Natural killer cell (primary cell): ENCODE measurements around the gene TENM3. TPM values are rescaled to one million over a fixed set of nuclear protein-coding genes. Genes with fewer than 3 reads are reported as not detected.

Source experiments
- ATAC-seq, 3 donors: fragments of 150-1000 bp in 2 of 3; fragments of 200-7000 bp in 1 of 3; cut with Tn5 transposase; 1 replicate in 1 of 3; 2 replicates in 2 of 3; pipeline ENCODE4 v1.10.0; 2021; ENCODE audit warnings: mild to moderate bottlenecking in 2 of 3, moderate library complexity in 2 of 3
- DNase-seq, 2 donors: peaks; one replicate each; pipeline versions ENCODE4 v3.0.0 to v3.0.0-alpha.2; 2013 to 2021; ENCODE audit warnings: mixed read lengths in 1 of 2
- H3K27ac ChIP-seq: one replicate; pipeline ENCODE4 v1.5.1; 2013; ENCODE audit warnings: mild to moderate bottlenecking, low read length
- H3K27me3 ChIP-seq: one replicate; pipeline ENCODE4 v1.6.1; 2013; ENCODE audit warnings: low read length; ENCODE audit not compliant: control insufficient read depth, insufficient read depth
- H3K36me3 ChIP-seq: one replicate; pipeline ENCODE4 v1.6.1; 2013; ENCODE audit warnings: low read length; ENCODE audit not compliant: control insufficient read depth, insufficient read depth
- H3K4me1 ChIP-seq: one replicate; pipeline ENCODE4 v1.6.1; 2013; ENCODE audit warnings: low read length; ENCODE audit not compliant: control insufficient read depth, insufficient read depth
- H3K4me3 ChIP-seq: one replicate; pipeline ENCODE4 v1.5.1; 2013; ENCODE audit warnings: low read length
- H3K9me3 ChIP-seq: one replicate; pipeline ENCODE4 v1.6.1; 2013; ENCODE audit warnings: low read length; ENCODE audit not compliant: control insufficient read depth, insufficient read depth
- H3K27ac Mint-ChIP-seq, 2 donors: one replicate each; pipeline ENCODE4 v1.8.0; 2022; ENCODE audit warnings: mild to moderate bottlenecking in 2 of 2, mixed read lengths in 2 of 2, moderate library complexity in 1 of 2
- H3K27me3 Mint-ChIP-seq, 2 donors: one replicate each; pipeline ENCODE4 v1.8.0; 2022; ENCODE audit warnings: low read depth in 2 of 2, mixed read lengths in 2 of 2
- H3K36me3 Mint-ChIP-seq: one replicate; pipeline ENCODE4 v1.8.0; 2022; ENCODE audit warnings: mixed read lengths
- H3K4me1 Mint-ChIP-seq, 2 donors: one replicate each; pipeline ENCODE4 v1.8.0; 2022; ENCODE audit warnings: mixed read lengths in 2 of 2
- H3K4me3 Mint-ChIP-seq: one replicate; pipeline ENCODE4 v1.8.0; 2022; ENCODE audit warnings: mild to moderate bottlenecking, moderate library complexity, mixed read lengths
- H3K9me3 Mint-ChIP-seq, 2 donors: one replicate each; pipeline ENCODE4 v1.8.0; 2022; ENCODE audit warnings: mixed read lengths in 2 of 2
- CTCF ChIP-seq: fragments of 200-600 bp; IDR thresholded peaks from one replicate; pipeline ENCODE4 v1.8.0; 2022; ENCODE audit warnings: antibody characterized with exemption
- WGBS: methylation state at CpG from one replicate; pipeline ENCODE4 v1.1.7; 2013; ENCODE audit warnings: missing lambda C conversion rate; ENCODE audit not compliant: insufficient coverage; 5-methylcytosine and 5-hydroxymethylcytosine counted together
- intact Hi-C: fragments of 100-400 bp; cut with micrococcal nuclease; formaldehyde crosslinking; loops from one replicate; pipeline ENCODE4 v1.14.2; 2022
- total RNA-seq, 4 donors: library from RNA; stranded (reverse); fragments of 120-200 nt in 1 of 4; gene quantifications; one replicate each; pipeline versions ENCODE4 v1.2.3 to v1.2.4, GENCODE V29; 2013 to 2022

TENM3 gene
- total RNA-seq, 3 donors from 2014 or later (not counting 1 experiment from before 2014, with no cell fraction given), result not detected

GRCh38 chr4:182765987-182766856 lies 523.0 kb downstream of the TENM3 start:
- Histone ChIP-seq H3K9me3 (no peaks in the 10 kb centered on the region), H3K27ac (no peak overlapping the region), H3K4me3 (no peak overlapping the region), H3K36me3 (no peaks in the 10 kb centered on the region), H3K4me1 (no peaks in the 10 kb centered on the region), H3K27me3 (no peaks in the 10 kb centered on the region)
- no peak overlapping the region for H3K27ac Mint-ChIP-seq
- H3K4me1 Mint-ChIP-seq, result no peaks in the 10 kb centered on the region
- intact Hi-C loops, result no loop called here
- H3K9me3 Mint-ChIP-seq, result no peaks in the 10 kb centered on the region
- H3K27me3 Mint-ChIP-seq, result peaks cover 0 to 7% of the 10 kb centered on the region in 2 donors
- TF ChIP-seq CTCF, result no peak
- no peak for ATAC-seq
- 87% methylated on average over 7 of the region's 7 CpGs for WGBS
- no peaks in the 10 kb centered on the region for H3K36me3 Mint-ChIP-seq
- no peak overlapping the region for H3K4me3 Mint-ChIP-seq
- no peak for DNase-seq

GRCh38 chr4:182766857-182767250 lies 523.7 kb downstream of the TENM3 start:
- Histone ChIP-seq H3K4me1 (no peaks in the 10 kb centered on the region), H3K36me3 (no peaks in the 10 kb centered on the region), H3K4me3 (no peak overlapping the region), H3K9me3 (no peaks in the 10 kb centered on the region), H3K27me3 (no peaks in the 10 kb centered on the region), H3K27ac (no peak overlapping the region)
- intact Hi-C loops, result no loop called here
- Mint-ChIP-seq H3K36me3 (no peaks in the 10 kb centered on the region), H3K27me3 (peaks cover 0 to 7% of the 10 kb centered on the region in 2 donors), H3K4me3 (no peak overlapping the region), H3K9me3 (no peaks in the 10 kb centered on the region), H3K4me1 (no peaks in the 10 kb centered on the region), H3K27ac (no peak overlapping the region)
- no peak for TF ChIP-seq CTCF
- no peak for ATAC-seq
- WGBS, result 93% methylated on average over 2 of the region's 5 CpGs
- no peak for DNase-seq

DNA sequence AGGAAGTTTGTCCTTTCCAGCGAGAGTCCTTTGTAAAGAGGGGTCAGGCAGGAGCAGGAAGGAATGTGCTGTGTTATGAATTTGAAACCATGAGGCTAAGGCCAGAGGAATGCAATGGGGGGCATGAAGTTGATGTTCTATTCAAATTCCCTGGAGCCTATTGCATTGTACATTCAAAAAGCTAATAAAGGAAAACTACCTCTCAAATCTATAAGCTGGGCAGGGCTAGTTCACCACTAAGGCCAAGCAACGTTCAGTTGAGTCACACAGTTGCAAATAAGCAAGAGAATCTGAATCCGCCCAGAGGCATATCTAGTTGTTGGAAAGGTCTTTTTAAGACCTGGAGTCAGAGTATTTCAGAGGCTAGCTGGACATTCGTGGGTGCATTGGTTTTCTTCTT lies 525.6 kb downstream of the TENM3 start:
- Histone ChIP-seq H3K27me3 (no peaks in the 10 kb centered on the region), H3K27ac (no peak overlapping the region), H3K4me3 (no peak overlapping the region), H3K4me1 (no peaks in the 10 kb centered on the region), H3K9me3 (no peaks in the 10 kb centered on the region), H3K36me3 (no peaks in the 10 kb centered on the region)
- ATAC-seq, result no peak
- no peaks in the 10 kb centered on the region for H3K36me3 Mint-ChIP-seq
- H3K27me3 Mint-ChIP-seq, result peaks cover 7 to 8% of the 10 kb centered on the region in 2 donors
- 82% methylated on average over 4 of the region's 4 CpGs for WGBS
- H3K4me3 Mint-ChIP-seq, result no peak overlapping the region
- H3K27ac Mint-ChIP-seq, result no peak overlapping the region
- intact Hi-C loops, result no loop called here
- no peak for TF ChIP-seq CTCF
- no peaks in the 10 kb centered on the region for H3K9me3 Mint-ChIP-seq
- no peaks in the 10 kb centered on the region for H3K4me1 Mint-ChIP-seq
- no peak for DNase-seq
